ENCODE data around the gene PFKFB3. TPM values are rescaled to one million over a fixed set of nuclear protein-coding genes. Genes with fewer than 3 reads are reported as not detected.

Gene PFKFB3
- total and polyA plus RNA-seq, 2 of the 4 experiments (the other 2 are of a cell fraction) = 34.1 to 45.5 TPM

GRCh38 chr10:6296828-6297251, 94.1 kb downstream of the PFKFB3 start:
- Histone ChIP-seq H2AK5ac (ENCODE audit: low read depth, low read length) (no peak overlapping the region), H3K9me1 (ENCODE audit: insufficient read depth, low read length) (peaks cover 3% of the 10 kb centered on the region; the same call in 1 of the 2 replicates), H2BK120ac (ENCODE audit: low read depth, low read length) (0 out of 2 replicates have a peak overlapping the region, but pooled peaks have one; percentile 19), H3K9me3 (ENCODE audit: control insufficient read depth, insufficient read depth, low read length) (no peaks in the 10 kb centered on the region), H2BK15ac (ENCODE audit: low read depth, low read length) (no peak overlapping the region), H3K4me3 (ENCODE audit: insufficient read depth, low read depth, low read length) (no peak overlapping the region), H2BK5ac (ENCODE audit: low read depth, low read length, poor library complexity, severe bottlenecking) (no peak overlapping the region), H2BK20ac (ENCODE audit: low read depth, low read length) (no peak overlapping the region), H3K79me1 (ENCODE audit: low read depth in 1 of 2, low read length in 2 of 2) (no peaks in the 10 kb centered on the region), H3K23ac (ENCODE audit: low read depth, low read length) (no peak overlapping the region; the same call in 1 of the 2 replicates), H3K4me1 (ENCODE audit: control insufficient read depth, insufficient read depth, low read length) (peaks cover 7% of the 10 kb centered on the region; the same call in 1 of the 2 replicates), H3K18ac (ENCODE audit: low read depth, low read length) (no peak overlapping the region), H3K14ac (replicated peaks; ENCODE audit: low read depth, low read length) (no peak overlapping the region), H3K36me3 (ENCODE audit: control insufficient read depth, insufficient read depth, low read length) (no peaks in the 10 kb centered on the region), H4K8ac (ENCODE audit: low read depth in 2 of 2, low read length in 2 of 2) (0 out of 4 replicates have a peak overlapping the region, but pooled peaks of 1 of the 2 experiments have one; percentile 46), H3K9ac (ENCODE audit: low read depth, low read length) (no peak overlapping the region), H4K20me1 (ENCODE audit: insufficient read depth, low read length) (no peaks in the 10 kb centered on the region), H3K4me2 (ENCODE audit: low read depth, low read length) (no peak overlapping the region), H3K27me3 (ENCODE audit: control insufficient read depth, insufficient read depth, low read length) (no peaks in the 10 kb centered on the region), H3K4ac (ENCODE audit: low read depth, low read length) (peak overlapping the region; percentile 2; the same call in 1 of the 2 replicates), H2AK9ac (replicated peaks; ENCODE audit: low read depth, low read length, poor library complexity) (no peak overlapping the region), H4K5ac (ENCODE audit: low read depth, low read length) (no peak overlapping the region), H3K56ac (ENCODE audit: extremely low read depth, insufficient read depth, low read length) (no peak overlapping the region), H3K27ac (ENCODE audit: insufficient read depth, low read length) (no peak overlapping the region), H4K91ac (ENCODE audit: insufficient read depth, low read depth, low read length) (0 out of 2 replicates have a peak overlapping the region, but pooled peaks have one; percentile 16), H2AFZ (replicated peaks; ENCODE audit: low read length, poor library complexity) (peak overlapping the region; percentile 61)
- no peak for TF ChIP-seq NFE2L2 (IDR thresholded peaks at IDR 0.05; ENCODE audit: low read depth, low read length)
- TF ChIP-seq MAFK (IDR thresholded peaks at IDR 0.05; ENCODE audit: low read depth, low read length) = no peak
- no peak for TF ChIP-seq MAZ (IDR thresholded peaks at IDR 0.05; ENCODE audit: borderline replicate concordance, low read depth, low read length)
- TF ChIP-seq POLR2A (IDR thresholded peaks at IDR 0.05; ENCODE audit: low read depth, low read length) = no peak
- no peak for TF ChIP-seq USF2 (IDR thresholded peaks at IDR 0.05; ENCODE audit: low read depth, low read length)
- TF ChIP-seq RFX5 (IDR thresholded peaks at IDR 0.05; ENCODE audit: low read depth, low read length) = no peak
- TF ChIP-seq RCOR1 (IDR thresholded peaks at IDR 0.05; ENCODE audit: insufficient replicate concordance, low read length) = no peak
- no peak for TF ChIP-seq CEBPB (IDR thresholded peaks at IDR 0.05; ENCODE audit: low read depth, low read length)
- TF ChIP-seq, protein P1, sequence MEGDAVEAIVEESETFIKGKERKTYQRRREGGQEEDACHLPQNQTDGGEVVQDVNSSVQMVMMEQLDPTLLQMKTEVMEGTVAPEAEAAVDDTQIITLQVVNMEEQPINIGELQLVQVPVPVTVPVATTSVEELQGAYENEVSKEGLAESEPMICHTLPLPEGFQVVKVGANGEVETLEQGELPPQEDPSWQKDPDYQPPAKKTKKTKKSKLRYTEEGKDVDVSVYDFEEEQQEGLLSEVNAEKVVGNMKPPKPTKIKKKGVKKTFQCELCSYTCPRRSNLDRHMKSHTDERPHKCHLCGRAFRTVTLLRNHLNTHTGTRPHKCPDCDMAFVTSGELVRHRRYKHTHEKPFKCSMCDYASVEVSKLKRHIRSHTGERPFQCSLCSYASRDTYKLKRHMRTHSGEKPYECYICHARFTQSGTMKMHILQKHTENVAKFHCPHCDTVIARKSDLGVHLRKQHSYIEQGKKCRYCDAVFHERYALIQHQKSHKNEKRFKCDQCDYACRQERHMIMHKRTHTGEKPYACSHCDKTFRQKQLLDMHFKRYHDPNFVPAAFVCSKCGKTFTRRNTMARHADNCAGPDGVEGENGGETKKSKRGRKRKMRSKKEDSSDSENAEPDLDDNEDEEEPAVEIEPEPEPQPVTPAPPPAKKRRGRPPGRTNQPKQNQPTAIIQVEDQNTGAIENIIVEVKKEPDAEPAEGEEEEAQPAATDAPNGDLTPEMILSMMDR (conservative IDR thresholded peaks at IDR 0.05; ENCODE audit: low read depth, low read length) = no peak
- TF ChIP-seq MXI1 (IDR thresholded peaks at IDR 0.05; ENCODE audit: borderline replicate concordance, low read depth, low read length) = no peak
- no peak for TF ChIP-seq FOS (IDR thresholded peaks at IDR 0.05; ENCODE audit: low read depth, low read length)
- intact Hi-C loops (cut with micrococcal nuclease) (no loop called here), in situ Hi-C loops (cut with MboI; ENCODE audit: low sequenced_read_pairs) (no loop called here), dilution Hi-C loops (cut with HindIII; ENCODE audit: low sequenced_read_pairs, unreplicated experiment) (no loop called here)
- ChIA-PET CTCF (no interaction called here), POLR2A (ENCODE audit: unreplicated experiment) (no interaction called here)
- BruUV-seq (replicated peaks) = no TSS peak
- ATAC-seq (ENCODE audit: low read depth) = no peak
- 38% methylated on average over 1 of the region's 3 CpGs; no CpG with 5 or more reads in 1 of the 2 experiments for WGBS, 2 experiments (ENCODE audit: extremely low coverage in 2 of 2, insufficient read length in 1 of 2)
- no peak for DNase-seq
